Right hindlimb (tissue), 1 donor: Measurements from ENCODE around the gene MYBPC3.

Experiments used
- DNase-seq: peaks from one replicate; pipeline ENCODE4 v3.0.0-alpha.2; 2018

Gene MYBPC3

DNA sequence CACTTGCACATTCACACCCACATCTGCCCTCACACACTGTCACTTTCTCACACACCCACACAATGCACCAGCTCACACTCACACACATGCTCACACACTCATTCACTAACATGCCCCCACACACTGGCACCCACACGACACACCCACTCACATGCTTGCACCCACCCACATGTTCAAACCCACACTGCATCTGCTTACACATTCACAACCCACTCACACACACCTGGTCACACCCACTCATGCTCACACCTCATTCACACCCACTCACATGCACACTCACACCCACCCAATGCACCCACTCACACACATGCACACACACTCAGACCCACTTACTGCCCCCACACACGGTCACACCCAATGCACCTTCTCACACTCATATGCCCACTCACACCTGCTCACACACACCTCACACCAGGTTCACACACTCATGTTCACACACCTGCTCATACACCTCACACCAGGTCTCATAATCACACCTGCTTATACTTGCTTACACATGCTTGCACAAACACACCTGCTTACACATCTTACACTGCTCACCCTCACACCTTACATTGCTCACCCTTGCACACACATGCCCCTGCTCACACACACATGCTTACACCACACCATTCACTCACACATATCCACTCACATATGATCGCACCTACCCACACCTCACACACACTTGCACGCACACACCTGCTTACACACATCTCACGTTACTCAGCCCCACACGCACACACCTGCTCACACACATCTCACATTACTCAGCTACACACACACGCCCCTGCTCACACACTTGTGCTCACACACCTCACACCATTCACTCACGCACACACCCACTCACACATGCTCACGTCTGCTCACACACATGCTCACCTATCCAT lies 3.9 kb upstream of the MYBPC3 start:
- no peak for DNase-seq

- peak; percentile 92 for DNase-seq
Measured at GRCh38 chr11:47355283-47356128, 3.0 kb upstream of the MYBPC3 start.

DNA sequence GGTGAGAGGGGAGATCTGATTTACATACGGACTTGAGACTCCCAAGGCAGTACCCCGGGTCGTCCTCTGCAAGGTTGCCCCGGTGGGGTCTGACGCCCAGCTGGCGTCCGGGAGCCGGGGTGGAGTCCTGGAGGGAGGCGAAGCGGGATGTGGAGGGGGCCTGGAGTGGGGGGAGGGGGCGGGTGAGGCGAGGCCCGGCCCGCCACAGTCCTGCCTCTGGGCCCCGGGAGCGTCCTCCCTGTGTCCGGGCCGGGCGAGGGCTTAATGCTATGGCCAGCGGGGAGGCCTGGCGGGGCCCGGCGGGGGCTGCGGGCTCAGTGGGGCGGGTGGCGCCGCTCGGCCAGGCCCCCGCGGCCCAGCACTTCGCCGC lies 2.4 kb upstream of the MYBPC3 start:
- DNase-seq, result no peak

DNA sequence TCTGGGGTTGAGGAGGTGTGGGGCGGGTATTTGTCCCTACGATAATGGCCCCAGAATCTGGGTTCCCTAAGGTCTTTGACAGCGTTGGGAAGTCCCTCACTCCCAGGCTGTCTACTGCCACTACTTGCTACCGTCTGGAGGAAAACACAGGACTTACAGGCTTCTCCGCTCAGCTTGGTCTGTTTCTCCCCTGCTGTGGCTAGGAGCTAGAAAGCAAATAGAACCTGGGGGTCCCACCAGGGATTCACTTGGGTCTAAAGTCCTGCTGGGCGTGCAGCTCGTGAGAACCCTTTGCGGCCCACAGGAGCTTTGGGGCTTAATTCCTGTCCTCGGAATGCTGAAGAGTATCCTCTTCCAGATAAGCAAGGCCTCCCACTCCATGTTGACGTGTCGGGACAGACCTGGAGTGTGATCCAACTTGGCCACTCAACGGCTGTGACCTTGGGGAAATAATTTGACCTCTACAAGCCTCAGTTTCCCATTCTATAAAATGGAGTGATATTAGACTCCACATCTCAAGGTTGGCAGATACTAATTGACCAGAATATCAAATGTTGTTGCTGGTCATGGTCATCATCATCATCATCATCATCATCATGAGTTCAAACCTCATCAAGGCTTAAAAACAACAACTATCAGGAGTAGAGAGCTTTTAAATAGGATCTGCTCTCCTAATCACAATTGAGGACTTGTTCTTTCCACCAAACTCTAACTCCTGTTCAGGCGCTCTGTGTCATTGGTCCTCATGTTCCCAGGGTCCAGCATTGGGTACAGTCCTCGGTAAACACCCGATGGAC lies 1.7 kb upstream of the MYBPC3 start:
- DNase-seq, result no peak

DNA sequence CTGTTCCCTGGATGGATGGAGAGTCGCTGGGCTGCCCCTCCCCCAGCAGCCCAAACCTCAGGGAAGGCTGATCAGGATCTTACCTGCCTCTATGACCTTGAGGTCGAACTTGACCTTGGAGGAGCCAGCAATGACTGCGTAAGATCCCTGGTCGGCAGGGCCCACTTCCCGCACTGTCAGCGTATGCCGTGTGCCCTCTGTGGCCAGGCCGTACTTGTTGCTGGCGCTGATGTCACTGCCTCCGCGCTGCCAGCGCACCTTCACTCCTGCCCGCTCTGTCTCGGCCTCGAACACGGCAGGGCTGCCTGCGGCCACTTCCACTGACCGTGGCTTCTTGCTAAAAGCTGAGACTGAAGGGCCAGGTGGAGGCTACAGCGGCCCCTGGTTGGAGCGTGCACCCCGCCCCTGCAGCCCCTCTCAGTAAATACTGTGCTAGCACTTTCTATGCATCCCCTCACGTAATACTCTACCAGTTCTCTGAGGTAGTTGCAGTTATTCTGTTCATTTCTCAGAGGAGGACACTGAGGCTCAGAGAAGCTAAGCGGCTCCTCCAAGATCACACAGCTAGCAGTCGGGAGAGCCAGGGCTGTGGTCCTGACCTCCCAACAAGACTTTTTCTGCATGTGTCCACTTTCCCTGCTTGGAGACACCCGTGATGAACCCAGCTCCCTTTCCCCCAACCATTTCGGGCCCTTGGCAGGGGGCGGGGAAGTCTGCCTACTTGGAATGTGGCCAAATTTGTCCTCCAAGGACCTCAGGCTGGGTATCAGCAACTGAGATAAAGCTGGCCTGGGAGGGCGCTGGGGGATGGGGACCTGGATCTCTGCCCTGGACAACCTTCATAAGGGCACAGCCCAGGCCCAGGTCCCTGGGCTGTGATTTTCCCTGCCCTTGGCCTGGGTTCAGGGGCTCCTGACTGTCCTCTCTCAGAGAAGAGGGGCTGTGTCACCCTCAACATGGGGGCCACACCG lies 1.1 kb downstream of the MYBPC3 start:
- DNase-seq, result no peak

GRCh38 chr11:47350315-47350714 lies 2.2 kb downstream of the MYBPC3 start:
- DNase-seq, result no peak

DNA sequence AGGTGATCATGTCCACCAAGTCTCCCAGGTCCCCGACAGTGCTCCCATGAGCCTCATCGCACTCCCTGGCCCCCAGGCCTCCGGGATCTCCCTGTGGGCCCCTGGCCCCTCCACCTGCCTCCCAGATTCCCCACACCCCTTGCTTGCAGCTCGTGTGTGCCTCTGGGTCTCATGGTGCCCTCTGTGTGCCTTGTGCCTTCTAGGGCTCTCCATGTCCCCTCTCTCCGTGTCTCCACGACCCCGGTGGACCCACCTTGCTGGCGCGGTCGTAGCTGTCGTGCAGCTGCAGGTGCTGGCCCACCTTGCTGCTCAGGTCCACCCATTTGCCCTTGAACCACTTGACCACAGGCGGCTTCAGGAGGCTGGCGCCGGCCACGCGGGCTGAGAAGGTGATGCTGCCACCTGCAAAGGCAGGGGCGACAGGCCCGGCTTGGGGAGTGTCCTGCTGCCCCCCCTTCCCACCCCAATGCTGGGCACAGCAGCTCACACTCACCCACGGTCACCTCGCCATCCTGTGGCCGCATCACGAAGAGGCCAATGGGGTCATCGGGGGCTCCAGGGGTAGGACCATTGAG lies 2.9 kb downstream of the MYBPC3 start:
- DNase-seq, result no peak

DNA sequence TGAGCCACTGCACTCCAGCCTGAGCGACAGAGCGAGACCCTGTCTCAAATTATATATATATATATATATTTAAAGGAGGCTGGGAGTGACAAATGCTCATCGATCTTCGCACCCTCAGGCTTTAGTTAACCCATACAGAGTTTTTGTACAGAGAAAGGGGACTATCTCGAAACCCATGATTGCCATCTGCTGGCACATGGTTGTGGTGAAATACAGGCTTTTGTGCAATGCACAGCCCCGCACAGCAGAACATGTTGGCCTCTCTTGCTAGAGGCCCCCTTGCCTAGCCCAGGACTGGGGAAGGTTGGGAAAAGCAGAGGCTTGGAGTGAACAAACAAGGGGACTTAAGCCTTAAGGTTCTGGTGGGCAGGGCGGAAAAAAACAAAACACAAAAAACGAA lies 3.6 kb downstream of the MYBPC3 start:
- no peak for DNase-seq

DNA sequence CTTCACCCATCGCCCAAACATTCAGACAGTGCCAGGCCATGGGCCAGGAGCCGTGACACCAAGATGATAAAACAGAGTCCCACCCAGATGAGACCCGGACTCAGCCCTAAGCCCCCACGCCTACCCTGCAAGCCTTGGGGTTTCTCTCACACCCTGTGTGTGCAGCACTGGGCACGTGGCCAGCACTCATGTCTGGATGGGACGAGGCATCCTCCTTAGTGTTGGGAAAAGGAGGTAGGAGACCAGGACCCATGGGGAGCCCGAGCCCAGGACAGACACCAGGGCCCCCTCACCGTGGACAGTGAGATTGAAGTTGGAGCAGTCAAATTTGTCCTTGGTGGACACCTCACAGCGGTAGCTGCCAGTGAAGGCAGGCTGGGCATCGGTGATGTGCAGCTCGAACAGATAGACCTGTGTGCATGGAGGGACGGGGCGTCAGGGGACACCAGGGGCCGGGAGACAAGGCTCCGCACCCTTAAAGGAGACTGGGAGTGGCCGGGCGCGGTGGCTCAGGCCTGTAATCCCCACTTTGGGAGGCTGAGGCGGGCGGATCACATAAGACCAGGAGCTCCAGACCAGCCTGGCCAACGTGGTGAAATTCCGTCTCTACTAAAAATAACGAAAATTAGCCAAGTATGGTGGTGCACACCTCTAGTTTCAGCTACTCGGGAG lies 4.2 kb downstream of the MYBPC3 start:
- DNase-seq, result no peak

GRCh38 chr11:47347137-47347536 lies 5.4 kb downstream of the MYBPC3 start:
- no peak for DNase-seq

GRCh38 chr11:47345890-47346563 lies 6.5 kb downstream of the MYBPC3 start:
- no peak for DNase-seq

DNA sequence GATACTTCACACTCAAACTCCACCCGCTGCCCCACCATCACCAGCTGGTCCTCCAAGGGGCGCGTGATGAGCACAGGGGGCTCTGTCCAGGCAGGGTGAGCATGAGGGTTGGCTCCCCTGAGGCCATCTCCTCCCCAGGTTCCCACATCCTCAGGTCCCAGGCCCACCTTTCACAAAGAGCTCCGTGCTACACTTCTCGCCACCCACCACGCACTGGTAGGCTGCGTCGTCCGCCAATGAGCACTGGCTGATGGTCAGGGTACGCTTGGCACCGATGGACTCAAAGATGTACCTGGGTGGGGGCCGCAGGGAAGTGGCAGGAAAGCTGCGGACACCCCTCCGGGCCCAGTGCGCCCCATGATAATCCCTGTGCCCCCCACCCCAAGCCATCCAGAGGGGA lies 9.6 kb downstream of the MYBPC3 start:
- no peak for DNase-seq

- DNase-seq, result no peak
Measured at GRCh38 chr11:47342036-47342803, 10.3 kb downstream of the MYBPC3 start.

DNA sequence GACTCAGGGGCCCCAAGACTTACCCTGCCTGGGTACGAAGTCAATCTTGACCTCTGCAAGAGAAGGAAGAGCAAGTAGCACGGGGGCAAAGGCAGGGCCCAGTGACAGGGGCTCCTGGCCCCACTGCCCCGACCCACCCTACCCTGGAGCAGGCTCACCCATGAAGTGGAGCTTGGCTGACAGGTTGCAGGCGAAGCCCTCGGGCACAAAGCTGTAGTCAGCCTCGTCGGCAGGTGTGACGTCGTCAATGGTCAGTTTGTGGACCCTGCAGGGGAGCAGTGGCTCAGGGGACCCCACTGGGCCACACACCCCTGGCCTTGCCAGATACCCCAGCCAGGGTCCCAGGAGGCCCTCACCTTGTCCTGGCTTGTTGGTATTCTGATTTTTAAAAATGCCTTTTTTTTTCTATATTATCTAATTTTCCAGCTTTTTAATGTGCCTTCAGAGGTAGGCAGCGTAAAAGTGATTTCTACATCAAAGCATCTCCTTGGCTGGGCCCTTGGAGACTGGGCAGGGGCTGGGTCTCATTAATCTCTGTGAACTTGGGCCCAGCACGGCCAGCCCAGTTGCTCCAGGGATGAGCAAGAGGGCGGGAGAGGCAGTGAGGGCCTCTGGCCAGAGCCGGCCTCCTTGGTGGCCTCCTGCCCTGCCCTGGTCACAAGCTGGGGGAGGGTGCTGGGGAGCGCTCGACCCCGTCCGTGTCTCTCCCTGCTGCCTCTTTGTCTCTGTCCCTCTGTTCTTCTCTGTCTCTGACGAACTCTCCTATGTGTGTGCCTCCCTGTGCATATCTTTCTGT lies 11.3 kb downstream of the MYBPC3 start:
- no peak for DNase-seq

GRCh38 chr11:47340010-47340409 lies 12.5 kb downstream of the MYBPC3 start:
- no peak for DNase-seq

- DNase-seq, result no peak
Measured at GRCh38 chr11:47338396-47339241, 13.9 kb downstream of the MYBPC3 start.

- no peak for DNase-seq
Measured at GRCh38 chr11:47337229-47337924, 15.1 kb downstream of the MYBPC3 start.
